RCC 7860 (cell line): Measurements from ENCODE around the gene LIPF.
A peak's percentile ranks its signal among the peaks of the same experiment; 100 is the strongest.
"Not testable (repeated sequence)": the region's sequence is repeated elsewhere in the genome, so short reads cannot be mapped to it uniquely, and the experiment has no call there.

Experiments used
- DNase-seq: peaks from one replicate; pipeline ENCODE4 v3.0.0-alpha.2; 2015; ENCODE audit warnings: low spot score
- FAIRE-seq: peaks from 2 replicates; lab custom pipeline; 2012; peaks lifted over from hg19 to GRCh38; lab: Jason Lieb, UNC

The LIPF gene

GRCh38 chr10:88664142-88664541, at the start of gene LIPF:
TSS of gene LIPF (plus strand) at chr10:88664442. CDS start at chr10:88667298, 2,856 bp downstream.
- no peak for FAIRE-seq
- no peak for DNase-seq

GRCh38 chr10:88616250-88616977, 47.8 kb upstream of the LIPF start:
- FAIRE-seq (no peak), DNase-seq (no peak)

GRCh38 chr10:88617772-88618300, 46.4 kb upstream of the LIPF start:
- FAIRE-seq (no peak), DNase-seq (no peak)

GRCh38 chr10:88618496-88618895, 45.7 kb upstream of the LIPF start:
- no peak for FAIRE-seq
- DNase-seq = no peak

- DNase-seq (no peak), FAIRE-seq (no peak)
Measured at GRCh38 chr10:88620441-88620840, 43.8 kb upstream of the LIPF start.

GRCh38 chr10:88623835-88624234, 40.4 kb upstream of the LIPF start:
- no peak for FAIRE-seq
- no peak for DNase-seq

- FAIRE-seq (no peak), DNase-seq (no peak)
Measured at GRCh38 chr10:88624840-88625239, 39.4 kb upstream of the LIPF start.

- no peak for FAIRE-seq
Measured at GRCh38 chr10:88640186-88640585, 24.1 kb upstream of the LIPF start.

GRCh38 chr10:88642209-88642608, 22.0 kb upstream of the LIPF start:
- FAIRE-seq = no peak
- DNase-seq = no peak

More at GRCh38 chr10:88640186-88640585, 24.1 kb upstream of the LIPF start:
- DNase-seq = no peak

- FAIRE-seq (peak; percentile 61), DNase-seq (no peak)
Measured at GRCh38 chr10:88642963-88643362, 21.3 kb upstream of the LIPF start.

- no peak for FAIRE-seq
Measured at GRCh38 chr10:88647061-88647615, 17.1 kb upstream of the LIPF start.

GRCh38 chr10:88651101-88651551, 13.1 kb upstream of the LIPF start:
- DNase-seq (peak; percentile 84), FAIRE-seq (peak; percentile 96)

More at GRCh38 chr10:88647061-88647615, 17.1 kb upstream of the LIPF start:
- DNase-seq = no peak

- DNase-seq (no peak), FAIRE-seq (peak; percentile 54)
Measured at GRCh38 chr10:88652616-88653015, 11.6 kb upstream of the LIPF start.

GRCh38 chr10:88657901-88658300, 6.3 kb upstream of the LIPF start:
- DNase-seq (no peak), FAIRE-seq (no peak)

GRCh38 chr10:88659725-88660597, 4.3 kb upstream of the LIPF start:
- no peak for DNase-seq
- no peak for FAIRE-seq

- FAIRE-seq (no peak), DNase-seq (no peak)
Measured at GRCh38 chr10:88660598-88660884, 3.7 kb upstream of the LIPF start.

- no peak for DNase-seq
- FAIRE-seq = no peak
Measured at GRCh38 chr10:88661018-88661417, 3.2 kb upstream of the LIPF start.

GRCh38 chr10:88661577-88661976, 2.7 kb upstream of the LIPF start:
- no peak for DNase-seq
- no peak for FAIRE-seq

- not testable (repeated sequence) for FAIRE-seq, DNase-seq
Measured at GRCh38 chr10:88663153-88663552, 1.1 kb upstream of the LIPF start.

GRCh38 chr10:88668465-88668864, 4.2 kb downstream of the LIPF start:
- FAIRE-seq = no peak
- DNase-seq = no peak

GRCh38 chr10:88670497-88670896, 6.3 kb downstream of the LIPF start:
- DNase-seq (no peak), FAIRE-seq (no peak)
